Astrocyte (in vitro differentiated cells and primary cell): ENCODE measurements around the gene MEF2B. TPM values are rescaled to one million over a fixed set of nuclear protein-coding genes. Genes with fewer than 3 reads are reported as not detected.

Source experiments
- DNase-seq: peaks from one replicate; pipeline ENCODE4 v3.0.0-alpha.2; 2010; ENCODE audit warnings: low read depth
- FAIRE-seq: peaks from 2 replicates; lab custom pipeline; 2011; peaks lifted over from hg19 to GRCh38; lab: Jason Lieb, UNC
- H2AFZ ChIP-seq: 2 replicates; pipeline ENCODE4 v1.6.0; 2012; ENCODE audit warnings: low read depth, low read length, inconsistent platforms
- H3K27ac ChIP-seq: 2 replicates; pipeline ENCODE4 v1.5.1; 2011; ENCODE audit warnings: low read depth, low read length, inconsistent platforms
- H3K27me3 ChIP-seq: 2 replicates; pipeline ENCODE4 v1.6.0; 2011; ENCODE audit warnings: low read length, inconsistent platforms; ENCODE audit not compliant: insufficient read depth
- H3K36me3 ChIP-seq: 2 replicates; pipeline ENCODE4 v1.5.1; 2011; ENCODE audit warnings: low read length, inconsistent platforms; ENCODE audit not compliant: insufficient read depth
- H3K4me1 ChIP-seq: 2 replicates; pipeline ENCODE4 v1.5.1; 2011; ENCODE audit warnings: low read length, inconsistent platforms; ENCODE audit not compliant: insufficient read depth
- H3K4me2 ChIP-seq: 2 replicates; pipeline ENCODE4 v1.6.0; 2012; ENCODE audit warnings: low read length, inconsistent platforms
- H3K4me3 ChIP-seq: 2 replicates; pipeline ENCODE4 v1.5.1; 2011; ENCODE audit warnings: low read depth, mild to moderate bottlenecking, low read length, inconsistent platforms; ENCODE audit not compliant: insufficient read depth
- H3K79me2 ChIP-seq: 2 replicates; pipeline ENCODE4 v1.6.0; 2012; ENCODE audit warnings: mild to moderate bottlenecking, low read length, inconsistent platforms; ENCODE audit not compliant: insufficient read depth
- H3K9ac ChIP-seq: 2 replicates; pipeline ENCODE4 v1.6.0; 2012; ENCODE audit warnings: mild to moderate bottlenecking, low read length, inconsistent platforms
- H3K9me3 ChIP-seq: 2 replicates; pipeline ENCODE4 v1.5.1; 2012; ENCODE audit warnings: low read depth, mild to moderate bottlenecking, low read length, inconsistent platforms; ENCODE audit not compliant: insufficient read depth
- H4K20me1 ChIP-seq: 2 replicates; pipeline ENCODE4 v1.6.0; 2012; ENCODE audit warnings: low read length, inconsistent platforms; ENCODE audit not compliant: insufficient read depth
- H3K27ac Mint-ChIP-seq: one replicate; pipeline ENCODE4 v1.8.0; 2021; ENCODE audit warnings: mild to moderate bottlenecking, mixed read lengths; ENCODE audit not compliant: unreplicated experiment
- H3K27me3 Mint-ChIP-seq: one replicate; pipeline ENCODE4 v1.8.0; 2021; ENCODE audit warnings: low read depth, mixed read lengths; ENCODE audit not compliant: unreplicated experiment
- H3K36me3 Mint-ChIP-seq: one replicate; pipeline ENCODE4 v1.8.0; 2021; ENCODE audit warnings: low read depth, mixed read lengths; ENCODE audit not compliant: unreplicated experiment
- H3K4me1 Mint-ChIP-seq: one replicate; pipeline ENCODE4 v1.8.0; 2021; ENCODE audit warnings: low read depth, mixed read lengths; ENCODE audit not compliant: unreplicated experiment
- H3K4me3 Mint-ChIP-seq: one replicate; pipeline ENCODE4 v1.8.0; 2021; ENCODE audit warnings: mild to moderate bottlenecking, moderate library complexity, mixed read lengths; ENCODE audit not compliant: unreplicated experiment
- H3K9me3 Mint-ChIP-seq: one replicate; pipeline ENCODE4 v1.8.0; 2021; ENCODE audit warnings: mild to moderate bottlenecking, mixed read lengths; ENCODE audit not compliant: unreplicated experiment
- EZH2 ChIP-seq: IDR thresholded peaks from 2 replicates; pipeline ENCODE4 v1.6.1; 2012; ENCODE audit warnings: mild to moderate bottlenecking, low read length, inconsistent platforms; ENCODE audit not compliant: insufficient read depth
- total RNA-seq: library from RNA; stranded (reverse); gene quantifications from 2 replicates; pipeline ENCODE4 v1.2.1, GENCODE V29; 2021
- TF ChIP-seq, protein P1 (sequence below): IDR thresholded peaks from 2 replicates; pipeline ENCODE4 v1.5.1; 2011; ENCODE audit warnings: low read depth, mild to moderate bottlenecking, inconsistent platforms, low read length, moderate library complexity; ENCODE audit not compliant: insufficient read depth

MEF2B gene
- total RNA-seq, 1 donor from 2014 or later = 1.7 TPM

DNA sequence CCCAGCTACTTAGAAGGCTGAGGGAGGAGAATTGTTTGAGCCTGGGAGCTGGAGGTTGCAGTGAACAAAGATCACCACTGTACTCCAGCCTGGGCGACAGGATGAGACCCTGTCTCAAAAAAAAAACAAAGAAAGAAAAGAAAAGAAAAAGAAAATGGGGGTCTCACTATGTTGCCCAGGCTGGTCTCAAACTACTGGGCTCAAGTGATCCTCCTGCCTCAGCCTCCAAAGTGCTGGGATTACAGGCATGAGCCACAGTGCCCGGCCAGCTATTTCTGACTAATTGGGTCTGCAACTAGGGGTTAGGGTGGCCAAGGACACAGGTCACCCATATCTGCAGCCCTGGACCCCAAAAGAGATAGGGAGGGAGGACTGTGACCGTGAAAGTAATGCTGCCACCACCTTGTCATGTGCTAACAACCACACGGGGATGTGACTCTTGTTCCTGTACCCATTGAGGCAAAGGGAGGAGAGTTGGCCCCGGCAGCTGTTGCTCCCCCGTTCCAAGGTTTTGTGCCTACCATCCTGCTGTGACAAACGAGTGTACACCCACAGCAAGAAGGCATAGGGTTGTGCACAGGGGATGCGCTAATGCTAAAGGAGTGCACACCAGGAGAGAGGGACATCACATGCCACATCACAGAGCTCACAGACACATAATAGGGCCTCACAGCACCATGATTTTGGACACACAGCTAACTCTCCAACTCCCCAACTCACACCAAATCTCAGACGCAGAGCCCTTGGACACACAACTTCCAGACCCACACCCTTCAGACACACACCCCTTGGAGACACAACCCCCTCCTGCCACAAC, 619 bp downstream of the MEF2B start:
- Histone ChIP-seq H3K4me2 (peak overlapping the region; percentile 79), H4K20me1 (peaks cover 20% of the 10 kb centered on the region), H3K36me3 (no peaks in the 10 kb centered on the region), H2AFZ (no peak overlapping the region), H3K4me3 (no peak overlapping the region), H3K27me3 (no peaks in the 10 kb centered on the region), H3K9ac (no peak overlapping the region), H3K9me3 (no peaks in the 10 kb centered on the region), H3K79me2 (no peaks in the 10 kb centered on the region), H3K27ac (no peak overlapping the region), H3K4me1 (peaks cover 7% of the 10 kb centered on the region)
- no peaks in the 10 kb centered on the region for H3K36me3 Mint-ChIP-seq
- H3K9me3 Mint-ChIP-seq = no peaks in the 10 kb centered on the region
- H3K27me3 Mint-ChIP-seq = peaks cover 25% of the 10 kb centered on the region
- no peak overlapping the region for H3K4me3 Mint-ChIP-seq
- FAIRE-seq (no peak), DNase-seq (no peak)
- H3K27ac Mint-ChIP-seq = no peak overlapping the region
- TF ChIP-seq, protein P1, sequence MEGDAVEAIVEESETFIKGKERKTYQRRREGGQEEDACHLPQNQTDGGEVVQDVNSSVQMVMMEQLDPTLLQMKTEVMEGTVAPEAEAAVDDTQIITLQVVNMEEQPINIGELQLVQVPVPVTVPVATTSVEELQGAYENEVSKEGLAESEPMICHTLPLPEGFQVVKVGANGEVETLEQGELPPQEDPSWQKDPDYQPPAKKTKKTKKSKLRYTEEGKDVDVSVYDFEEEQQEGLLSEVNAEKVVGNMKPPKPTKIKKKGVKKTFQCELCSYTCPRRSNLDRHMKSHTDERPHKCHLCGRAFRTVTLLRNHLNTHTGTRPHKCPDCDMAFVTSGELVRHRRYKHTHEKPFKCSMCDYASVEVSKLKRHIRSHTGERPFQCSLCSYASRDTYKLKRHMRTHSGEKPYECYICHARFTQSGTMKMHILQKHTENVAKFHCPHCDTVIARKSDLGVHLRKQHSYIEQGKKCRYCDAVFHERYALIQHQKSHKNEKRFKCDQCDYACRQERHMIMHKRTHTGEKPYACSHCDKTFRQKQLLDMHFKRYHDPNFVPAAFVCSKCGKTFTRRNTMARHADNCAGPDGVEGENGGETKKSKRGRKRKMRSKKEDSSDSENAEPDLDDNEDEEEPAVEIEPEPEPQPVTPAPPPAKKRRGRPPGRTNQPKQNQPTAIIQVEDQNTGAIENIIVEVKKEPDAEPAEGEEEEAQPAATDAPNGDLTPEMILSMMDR = no peak
- TF ChIP-seq EZH2 = no peak
- H3K4me1 Mint-ChIP-seq = peaks cover 5% of the 10 kb centered on the region

DNA sequence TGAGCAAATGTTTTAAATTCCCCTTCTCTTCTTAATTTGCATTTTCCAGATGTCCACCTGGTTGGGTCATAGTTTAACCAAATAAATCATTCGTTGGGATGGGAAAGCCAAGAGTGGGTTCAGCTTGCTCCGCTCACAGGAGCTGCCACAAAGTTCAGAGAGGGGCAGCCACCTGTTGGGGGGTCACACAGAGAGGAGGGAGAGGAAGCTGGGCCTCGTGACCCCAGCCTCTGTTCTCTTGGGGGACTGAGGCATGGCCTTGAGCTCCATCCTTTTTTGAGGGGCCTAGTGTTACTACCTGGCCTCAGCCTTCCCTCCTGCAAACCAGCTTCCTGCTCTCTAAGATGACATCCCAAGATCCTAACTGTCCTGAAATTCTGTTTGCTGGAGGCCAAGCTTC, 2.5 kb downstream of the MEF2B start:
- no peaks in the 10 kb centered on the region for H3K27me3 ChIP-seq
- no peaks in the 10 kb centered on the region for H3K9me3 Mint-ChIP-seq
- peaks cover 5% of the 10 kb centered on the region for H3K4me1 Mint-ChIP-seq
- no peaks in the 10 kb centered on the region for H3K79me2 ChIP-seq
- H4K20me1 ChIP-seq = peaks cover 20% of the 10 kb centered on the region
- H3K27ac Mint-ChIP-seq = no peak overlapping the region
- no peaks in the 10 kb centered on the region for H3K36me3 Mint-ChIP-seq
- no peak overlapping the region for H3K4me3 Mint-ChIP-seq
- H3K9ac ChIP-seq = no peak overlapping the region
- H3K4me2 ChIP-seq = no peak overlapping the region
- H3K27ac ChIP-seq = no peak overlapping the region
- H2AFZ ChIP-seq = no peak overlapping the region
- H3K4me1 ChIP-seq = peaks cover 7% of the 10 kb centered on the region
- H3K36me3 ChIP-seq = no peaks in the 10 kb centered on the region
- FAIRE-seq = no peak
- no peak for TF ChIP-seq EZH2
- TF ChIP-seq, protein P1 = no peak
- no peak for DNase-seq
- H3K4me3 ChIP-seq = no peak overlapping the region
- peaks cover 28% of the 10 kb centered on the region for H3K27me3 Mint-ChIP-seq
- H3K9me3 ChIP-seq = no peaks in the 10 kb centered on the region

DNA sequence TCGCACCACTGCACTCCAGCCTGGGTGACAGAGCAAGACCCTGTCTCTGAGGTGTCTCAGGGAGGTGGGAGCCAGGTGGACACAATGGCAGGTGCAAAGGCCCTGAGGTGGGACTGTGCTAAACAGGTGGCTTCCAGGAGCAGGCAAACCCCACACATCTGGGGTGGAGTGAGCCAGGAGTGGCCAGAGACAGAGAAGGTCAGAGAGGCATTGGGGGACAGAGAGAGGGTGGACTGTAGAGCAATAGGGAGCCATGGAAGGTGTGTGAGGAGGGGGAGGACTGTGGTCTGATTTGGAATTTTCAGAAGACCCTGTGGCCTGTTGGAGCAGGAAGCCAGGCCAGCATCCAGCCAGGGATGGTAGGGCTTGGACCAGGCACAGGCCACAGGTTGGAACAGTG, 4.7 kb downstream of the MEF2B start:
- H3K9ac ChIP-seq = no peak overlapping the region
- no peaks in the 10 kb centered on the region for H3K79me2 ChIP-seq
- H2AFZ ChIP-seq = no peak overlapping the region
- no peak overlapping the region for H3K4me2 ChIP-seq
- Mint-ChIP-seq H3K36me3 (no peaks in the 10 kb centered on the region), H3K4me3 (no peak overlapping the region), H3K9me3 (no peaks in the 10 kb centered on the region), H3K27ac (no peak overlapping the region), H3K4me1 (no peaks in the 10 kb centered on the region), H3K27me3 (peaks cover 17% of the 10 kb centered on the region)
- TF ChIP-seq EZH2 = no peak
- TF ChIP-seq, protein P1 = no peak
- H3K4me1 ChIP-seq = peaks cover 6% of the 10 kb centered on the region
- FAIRE-seq = no peak
- no peak overlapping the region for H3K27ac ChIP-seq
- peaks cover 12% of the 10 kb centered on the region for H4K20me1 ChIP-seq
- no peaks in the 10 kb centered on the region for H3K27me3 ChIP-seq
- H3K4me3 ChIP-seq = no peak overlapping the region
- H3K9me3 ChIP-seq = no peaks in the 10 kb centered on the region
- H3K36me3 ChIP-seq = no peaks in the 10 kb centered on the region
- no peak for DNase-seq
